ENCODE data around the gene SEZ6L2. TPM values are rescaled to one million over a fixed set of nuclear protein-coding genes. Genes with fewer than 3 reads are reported as not detected.
"Not testable (repeated sequence)": the region's sequence is repeated elsewhere in the genome, so short reads cannot be mapped to it uniquely, and the experiment has no call there.

The SEZ6L2 gene
- total RNA-seq, 2 experiments from 2014 or later, result 0.11 to 0.13 TPM

DNA sequence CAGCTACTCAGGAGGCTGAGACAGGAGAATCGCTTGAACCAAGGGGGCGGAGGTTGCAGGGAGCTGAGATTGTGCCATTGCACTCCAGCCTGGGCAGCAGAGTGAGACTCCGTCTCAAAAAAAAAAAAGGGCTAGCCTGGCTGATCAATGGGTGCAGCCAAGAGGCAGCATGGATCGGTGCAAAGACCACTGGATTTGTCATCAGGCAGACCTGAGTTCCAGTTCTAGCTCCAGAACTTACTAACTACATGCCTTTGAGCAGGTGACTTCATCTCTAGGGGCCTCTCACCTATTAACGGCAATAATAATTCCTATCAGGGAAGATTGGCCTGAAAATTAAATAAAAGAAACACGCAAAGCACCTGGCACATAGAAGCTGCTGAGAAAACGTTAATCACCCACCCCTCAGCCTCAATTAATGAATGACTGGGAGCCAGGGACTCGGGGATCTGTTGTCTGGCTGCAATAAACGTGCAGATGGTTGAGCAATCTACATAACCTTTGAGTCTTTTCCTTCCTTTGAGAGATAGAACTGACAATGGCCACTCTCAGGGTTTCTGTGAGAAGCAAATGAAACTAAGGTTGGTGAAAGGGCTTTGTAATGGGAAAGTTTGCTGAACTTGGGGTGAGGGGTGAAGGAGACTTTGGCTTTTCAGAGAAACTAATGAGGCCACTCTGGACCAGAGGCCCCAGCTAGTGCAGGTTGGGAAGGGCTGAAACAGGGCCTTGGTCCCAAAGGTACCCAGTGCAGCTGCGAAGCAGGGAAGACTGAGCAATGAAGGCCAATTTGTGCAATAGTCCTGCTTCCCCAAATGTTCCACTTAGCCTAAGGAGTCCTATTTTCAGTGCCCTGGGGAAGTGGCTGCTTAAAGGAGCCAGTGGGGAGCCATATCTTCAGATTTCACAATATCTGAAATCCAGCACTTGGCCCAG, 7.6 kb downstream of the SEZ6L2 start:
- DNase-seq (no peak), ATAC-seq (no peak)
- Mint-ChIP-seq H3K27me3 (peaks cover 7% of the 10 kb centered on the region), H3K27ac (no peak overlapping the region), H3K36me3 (ENCODE audit: low read depth) (no peaks in the 10 kb centered on the region), H3K4me1 (ENCODE audit: low read depth) (no peaks in the 10 kb centered on the region), H3K9me3 (no peaks in the 10 kb centered on the region), H3K4me3 (no peak overlapping the region)
- CTCF ChIA-PET, result interaction anchor here (1.4 kb wide), 1 partner anchor 140 kb away, joined by 3 read pairs; no protein-coding TSS in a partner anchor
- intact Hi-C loops (cut with micrococcal nuclease), result no loop called here
- POLR2A ChIA-PET, result interaction anchor here (0.6 kb wide), 1 partner anchor 24 kb away, joined by 3 read pairs; no protein-coding TSS in a partner anchor
- TF ChIP-seq, protein P1, sequence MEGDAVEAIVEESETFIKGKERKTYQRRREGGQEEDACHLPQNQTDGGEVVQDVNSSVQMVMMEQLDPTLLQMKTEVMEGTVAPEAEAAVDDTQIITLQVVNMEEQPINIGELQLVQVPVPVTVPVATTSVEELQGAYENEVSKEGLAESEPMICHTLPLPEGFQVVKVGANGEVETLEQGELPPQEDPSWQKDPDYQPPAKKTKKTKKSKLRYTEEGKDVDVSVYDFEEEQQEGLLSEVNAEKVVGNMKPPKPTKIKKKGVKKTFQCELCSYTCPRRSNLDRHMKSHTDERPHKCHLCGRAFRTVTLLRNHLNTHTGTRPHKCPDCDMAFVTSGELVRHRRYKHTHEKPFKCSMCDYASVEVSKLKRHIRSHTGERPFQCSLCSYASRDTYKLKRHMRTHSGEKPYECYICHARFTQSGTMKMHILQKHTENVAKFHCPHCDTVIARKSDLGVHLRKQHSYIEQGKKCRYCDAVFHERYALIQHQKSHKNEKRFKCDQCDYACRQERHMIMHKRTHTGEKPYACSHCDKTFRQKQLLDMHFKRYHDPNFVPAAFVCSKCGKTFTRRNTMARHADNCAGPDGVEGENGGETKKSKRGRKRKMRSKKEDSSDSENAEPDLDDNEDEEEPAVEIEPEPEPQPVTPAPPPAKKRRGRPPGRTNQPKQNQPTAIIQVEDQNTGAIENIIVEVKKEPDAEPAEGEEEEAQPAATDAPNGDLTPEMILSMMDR (IDR thresholded peaks at IDR 0.05), result no peak

DNA sequence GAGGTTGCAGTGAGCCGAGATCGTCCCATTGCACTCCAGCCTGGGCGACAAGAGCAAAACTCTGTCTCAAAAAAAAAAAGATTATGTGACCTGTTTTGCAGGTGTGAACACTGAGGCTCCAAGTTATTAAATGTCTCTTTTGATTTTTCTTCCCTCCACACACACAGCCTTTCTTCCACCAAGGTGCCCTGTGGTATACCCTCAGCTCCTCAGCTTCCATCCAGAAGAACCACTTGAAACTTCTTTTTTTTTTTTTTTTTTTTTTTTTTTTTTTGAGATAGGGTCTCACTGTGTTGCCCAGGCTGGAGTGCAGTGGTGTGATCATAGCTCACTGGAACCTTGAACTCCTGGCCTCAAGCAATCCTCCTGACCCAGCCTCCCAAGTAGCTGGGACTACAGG, 10.0 kb downstream of the SEZ6L2 start:
- intact Hi-C loops (cut with micrococcal nuclease); H3K4me3 Mint-ChIP-seq; ATAC-seq; H3K27me3 Mint-ChIP-seq; H3K36me3 Mint-ChIP-seq (ENCODE audit: low read depth); H3K27ac Mint-ChIP-seq; H3K9me3 Mint-ChIP-seq; DNase-seq; H3K4me1 Mint-ChIP-seq (ENCODE audit: low read depth): not testable (repeated sequence)
- ChIA-PET CTCF (interaction anchor here (1.3 to 1.5 kb wide), 2 partner anchors 27 to 143 kb away, joined by 3 to 5 read pairs; no protein-coding TSS in a partner anchor), POLR2A (interaction anchor here (0.5 to 1.2 kb wide), 3 partner anchors 10 to 696 kb away, joined by 3 read pairs; no protein-coding TSS in a partner anchor)

DNA sequence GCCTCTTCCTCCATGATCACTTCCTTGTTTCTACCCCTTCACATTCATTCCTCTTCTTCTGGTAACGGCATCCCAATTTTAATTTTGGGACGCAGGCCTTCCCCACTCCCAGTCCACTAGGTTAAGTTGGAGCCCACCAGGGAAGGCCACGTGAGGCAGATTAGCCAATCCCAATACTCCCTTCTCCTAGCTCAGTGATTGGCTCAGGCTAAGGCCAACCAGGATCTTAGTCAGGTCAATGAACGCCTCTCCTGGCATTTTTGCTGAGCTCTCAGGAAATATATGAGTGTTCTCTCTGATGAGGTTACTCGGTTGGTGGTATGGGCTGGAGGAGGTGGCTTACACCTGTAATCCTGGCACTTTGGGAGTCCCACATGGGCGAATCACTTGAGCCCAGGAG, 15.4 kb downstream of the SEZ6L2 start:
- Mint-ChIP-seq H3K4me3 (no peak overlapping the region), H3K4me1 (ENCODE audit: low read depth) (no peaks in the 10 kb centered on the region), H3K9me3 (no peaks in the 10 kb centered on the region), H3K27me3 (peaks cover 12% of the 10 kb centered on the region), H3K36me3 (ENCODE audit: low read depth) (no peaks in the 10 kb centered on the region), H3K27ac (no peak overlapping the region)
- ChIA-PET POLR2A (no interaction called here), CTCF (interaction anchor here (0.7 kb wide), 1 partner anchor 8 kb away, joined by 4 read pairs; no protein-coding TSS in a partner anchor)
- TF ChIP-seq, protein P1 (IDR thresholded peaks at IDR 0.05), result no peak
- no peak for DNase-seq
- intact Hi-C loops (cut with micrococcal nuclease), result no loop called here
- ATAC-seq, result no peak

DNA sequence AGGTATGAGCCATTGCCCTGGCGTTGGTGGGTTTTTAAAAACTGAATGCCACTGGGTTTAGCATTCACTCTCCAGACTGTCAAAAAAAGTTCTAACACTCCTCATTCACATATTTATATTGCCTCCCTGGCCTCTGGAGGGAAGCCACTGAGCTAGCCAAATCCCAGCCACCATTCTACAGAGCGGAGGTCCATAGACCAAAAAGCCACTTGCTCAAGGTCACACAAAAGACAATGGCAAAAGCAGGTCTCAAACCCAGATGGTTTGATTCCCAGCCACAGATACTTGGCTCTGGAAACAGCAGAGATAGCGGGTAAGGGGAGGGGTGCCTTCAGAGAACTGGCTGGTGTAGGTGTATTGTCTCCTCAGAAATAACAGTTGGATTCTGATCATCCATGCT, 18.3 kb downstream of the SEZ6L2 start:
- Mint-ChIP-seq H3K36me3 (ENCODE audit: low read depth) (no peaks in the 10 kb centered on the region), H3K27me3 (peaks cover 29% of the 10 kb centered on the region), H3K4me3 (no peak overlapping the region), H3K9me3 (no peaks in the 10 kb centered on the region), H3K27ac (no peak overlapping the region), H3K4me1 (ENCODE audit: low read depth) (peaks cover 14% of the 10 kb centered on the region)
- ChIA-PET CTCF (no interaction called here), POLR2A (interaction anchor here (0.6 to 1.3 kb wide), 2 partner anchors 18 to 505 kb away, joined by 3 to 4 read pairs; partner anchors contain the start of gene CDIPT)
- DNase-seq, result no peak
- intact Hi-C loops (cut with micrococcal nuclease), result no loop called here
- no peak for ATAC-seq
- TF ChIP-seq, protein P1 (IDR thresholded peaks at IDR 0.05), result no peak

DNA sequence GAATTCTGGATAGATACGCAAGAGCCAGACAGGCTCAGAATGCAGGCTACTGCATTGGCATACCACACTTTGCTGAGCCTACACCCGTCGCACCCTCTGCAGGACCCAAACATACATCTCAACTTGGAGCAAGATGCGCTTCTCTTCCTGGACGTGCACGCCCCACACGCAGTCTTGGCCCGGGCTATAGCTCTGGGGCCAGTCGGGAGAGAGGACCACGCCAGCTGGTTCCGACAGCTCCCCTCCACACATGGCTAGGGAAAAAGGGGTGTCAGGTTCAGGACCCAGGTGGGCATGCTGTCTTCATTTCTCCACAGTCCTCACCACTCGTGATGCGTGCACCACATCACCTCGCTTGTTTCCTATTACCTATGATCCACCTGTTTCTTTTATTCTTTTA, 21.2 kb downstream of the SEZ6L2 start:
- Mint-ChIP-seq H3K4me3 (no peak overlapping the region), H3K36me3 (ENCODE audit: low read depth) (no peaks in the 10 kb centered on the region), H3K27ac (no peak overlapping the region), H3K4me1 (ENCODE audit: low read depth) (peaks cover 16% of the 10 kb centered on the region), H3K27me3 (peaks cover 33% of the 10 kb centered on the region), H3K9me3 (no peaks in the 10 kb centered on the region)
- DNase-seq (no peak), ATAC-seq (no peak)
- intact Hi-C loops (cut with micrococcal nuclease), result loop anchor here (2.0 kb wide), 1 partner anchor 21 kb away; the partner anchor contains the start of gene SEZ6L2
- CTCF ChIA-PET, result interaction anchor here (1.4 to 2.0 kb wide), 2 partner anchors 30 to 154 kb away, joined by 6 to 14 read pairs; no protein-coding TSS in a partner anchor
- POLR2A ChIA-PET, result interaction anchor here (1.1 to 1.5 kb wide), 4 partner anchors 14 to 48 kb away, joined by 3 to 5 read pairs (median 4); partner anchors contain the start of gene KCTD13
- TF ChIP-seq, protein P1 (IDR thresholded peaks at IDR 0.05), result no peak
